PFSK-1 (cell line): ENCODE measurements around the gene MRGPRG.

ENCODE experiments used
- FOXP2 ChIP-seq: optimal IDR thresholded peaks from 2 replicates; pipeline ENCODE3; 2011; ENCODE audit warnings: borderline replicate concordance, control low read depth, inconsistent platforms; ENCODE audit not compliant: insufficient read depth; ENCODE audit errors: extremely low read length, extremely low read depth
- POLR2AphosphoS5 ChIP-seq: IDR thresholded peaks from 2 replicates; pipeline ENCODE4 v1.6.1; 2012; ENCODE audit warnings: low read depth, mild to moderate bottlenecking, control low read depth, low read length, moderate library complexity
- SIN3A ChIP-seq: IDR thresholded peaks from 2 replicates; pipeline ENCODE4 v1.6.1; 2012; ENCODE audit warnings: mild to moderate bottlenecking, low read length, moderate library complexity, borderline replicate concordance; ENCODE audit not compliant: insufficient read depth
- TAF1 ChIP-seq: IDR thresholded peaks from 2 replicates; pipeline ENCODE4 v1.6.1; 2012; ENCODE audit warnings: low read length, control low read depth, borderline replicate concordance; ENCODE audit not compliant: insufficient read depth
- TF ChIP-seq, protein P1 (sequence below), 2 experiments: IDR thresholded peaks; 2 replicates each; pipeline versions ENCODE4 v1.6.1 to v1.8.0; 2011 to 2012; ENCODE audit warnings: low read depth in 2 of 2, low read length in 2 of 2, control low read depth in 1 of 2, inconsistent platforms in 1 of 2, mild to moderate bottlenecking in 1 of 2, moderate library complexity in 1 of 2; ENCODE audit not compliant: insufficient read depth in 1 of 2

MRGPRG gene

DNA sequence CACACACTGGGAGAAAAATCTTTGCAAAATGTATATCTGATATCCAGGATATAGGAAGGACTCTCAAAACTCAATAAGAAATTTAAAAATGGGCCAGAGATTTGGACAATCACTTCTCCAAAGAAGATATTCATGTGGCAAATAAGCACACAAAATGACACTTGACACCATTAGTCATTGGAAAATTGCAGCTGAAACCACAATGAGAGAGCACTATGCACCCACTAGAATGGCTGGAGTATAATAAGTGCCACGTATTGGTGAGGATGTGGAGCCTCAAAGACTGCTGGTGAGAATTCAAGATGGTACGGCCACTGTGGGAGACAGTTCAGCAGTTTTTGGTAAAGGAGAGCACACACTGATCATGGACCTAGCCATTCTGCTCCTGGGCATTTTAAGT lies 40.7 kb downstream of the MRGPRG start:
- TF ChIP-seq TAF1 (no peak), POLR2AphosphoS5 (no peak), SIN3A (no peak), FOXP2 (no peak)
- TF ChIP-seq, protein P1, sequence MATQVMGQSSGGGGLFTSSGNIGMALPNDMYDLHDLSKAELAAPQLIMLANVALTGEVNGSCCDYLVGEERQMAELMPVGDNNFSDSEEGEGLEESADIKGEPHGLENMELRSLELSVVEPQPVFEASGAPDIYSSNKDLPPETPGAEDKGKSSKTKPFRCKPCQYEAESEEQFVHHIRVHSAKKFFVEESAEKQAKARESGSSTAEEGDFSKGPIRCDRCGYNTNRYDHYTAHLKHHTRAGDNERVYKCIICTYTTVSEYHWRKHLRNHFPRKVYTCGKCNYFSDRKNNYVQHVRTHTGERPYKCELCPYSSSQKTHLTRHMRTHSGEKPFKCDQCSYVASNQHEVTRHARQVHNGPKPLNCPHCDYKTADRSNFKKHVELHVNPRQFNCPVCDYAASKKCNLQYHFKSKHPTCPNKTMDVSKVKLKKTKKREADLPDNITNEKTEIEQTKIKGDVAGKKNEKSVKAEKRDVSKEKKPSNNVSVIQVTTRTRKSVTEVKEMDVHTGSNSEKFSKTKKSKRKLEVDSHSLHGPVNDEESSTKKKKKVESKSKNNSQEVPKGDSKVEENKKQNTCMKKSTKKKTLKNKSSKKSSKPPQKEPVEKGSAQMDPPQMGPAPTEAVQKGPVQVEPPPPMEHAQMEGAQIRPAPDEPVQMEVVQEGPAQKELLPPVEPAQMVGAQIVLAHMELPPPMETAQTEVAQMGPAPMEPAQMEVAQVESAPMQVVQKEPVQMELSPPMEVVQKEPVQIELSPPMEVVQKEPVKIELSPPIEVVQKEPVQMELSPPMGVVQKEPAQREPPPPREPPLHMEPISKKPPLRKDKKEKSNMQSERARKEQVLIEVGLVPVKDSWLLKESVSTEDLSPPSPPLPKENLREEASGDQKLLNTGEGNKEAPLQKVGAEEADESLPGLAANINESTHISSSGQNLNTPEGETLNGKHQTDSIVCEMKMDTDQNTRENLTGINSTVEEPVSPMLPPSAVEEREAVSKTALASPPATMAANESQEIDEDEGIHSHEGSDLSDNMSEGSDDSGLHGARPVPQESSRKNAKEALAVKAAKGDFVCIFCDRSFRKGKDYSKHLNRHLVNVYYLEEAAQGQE (IDR thresholded peaks at IDR 0.05; ENCODE audit: insufficient read depth in 1 of 2, low read depth in 2 of 2, low read length in 2 of 2) = no peak

DNA sequence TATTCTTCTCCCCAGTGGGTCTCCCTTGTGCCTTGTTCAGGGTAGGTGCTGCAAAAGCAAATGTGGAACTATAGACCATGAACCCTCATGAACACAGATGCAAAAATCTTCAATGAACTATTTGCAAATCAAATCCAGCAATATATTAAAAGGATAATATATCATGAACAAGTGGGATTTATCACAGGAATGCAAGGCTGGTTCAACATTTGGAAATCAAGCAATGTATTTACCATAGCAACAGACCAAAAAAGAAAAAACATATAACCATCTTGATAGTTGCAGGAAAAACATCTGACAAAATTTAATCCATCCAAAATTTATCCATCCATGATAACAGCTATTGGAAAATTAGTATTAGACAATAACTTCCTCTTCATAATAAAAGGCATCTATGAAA lies 42.1 kb downstream of the MRGPRG start:
- TF ChIP-seq, protein P1 (IDR thresholded peaks at IDR 0.05; ENCODE audit: insufficient read depth in 1 of 2, low read depth in 2 of 2, low read length in 2 of 2) = no peak
- TF ChIP-seq POLR2AphosphoS5 (no peak), SIN3A (no peak), FOXP2 (no peak), TAF1 (no peak)

DNA sequence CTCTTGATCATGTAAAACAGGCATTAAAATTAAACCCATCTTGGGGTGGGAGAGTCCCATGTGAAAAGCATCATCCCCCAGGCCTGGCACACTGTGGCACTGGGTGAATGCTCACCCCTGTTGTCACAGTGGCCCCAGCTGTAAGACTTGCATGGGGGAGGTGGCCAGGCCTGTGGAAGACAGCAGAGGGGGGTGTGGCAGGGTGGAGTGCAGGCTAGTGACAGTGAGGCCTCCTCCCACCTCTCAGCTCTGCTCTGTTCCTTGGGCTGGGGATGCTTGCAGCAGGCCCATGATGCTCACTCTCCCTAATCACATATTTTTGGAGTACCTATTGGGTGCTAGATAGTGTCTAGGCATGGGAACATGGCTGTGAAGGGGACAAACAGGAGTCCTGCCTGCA lies 43.4 kb downstream of the MRGPRG start:
- TF ChIP-seq SIN3A (no peak), POLR2AphosphoS5 (no peak), TAF1 (no peak), FOXP2 (no peak)
- TF ChIP-seq, protein P1 (IDR thresholded peaks at IDR 0.05; ENCODE audit: insufficient read depth in 1 of 2, low read depth in 2 of 2, low read length in 2 of 2) = no peak

DNA sequence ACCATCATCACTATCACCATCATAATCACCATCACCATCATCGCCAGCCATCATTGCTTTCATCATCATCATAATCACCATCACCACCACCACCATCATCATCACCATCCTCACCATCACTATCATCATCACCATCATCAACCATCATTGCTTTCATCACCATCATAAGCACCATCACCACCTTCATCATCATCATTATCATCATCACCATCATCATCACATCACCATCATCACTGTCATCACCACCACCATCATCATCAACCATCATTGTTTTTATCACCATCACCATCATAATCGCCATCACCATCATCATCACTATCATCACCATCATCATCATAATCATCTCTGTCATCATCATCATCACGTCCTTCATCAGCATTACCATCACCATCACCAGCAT lies 44.2 kb downstream of the MRGPRG start:
- TF ChIP-seq FOXP2 (no peak), SIN3A (no peak), TAF1 (no peak), POLR2AphosphoS5 (no peak)
- TF ChIP-seq, protein P1 (IDR thresholded peaks at IDR 0.05; ENCODE audit: insufficient read depth in 1 of 2, low read depth in 2 of 2, low read length in 2 of 2) = no peak

DNA sequence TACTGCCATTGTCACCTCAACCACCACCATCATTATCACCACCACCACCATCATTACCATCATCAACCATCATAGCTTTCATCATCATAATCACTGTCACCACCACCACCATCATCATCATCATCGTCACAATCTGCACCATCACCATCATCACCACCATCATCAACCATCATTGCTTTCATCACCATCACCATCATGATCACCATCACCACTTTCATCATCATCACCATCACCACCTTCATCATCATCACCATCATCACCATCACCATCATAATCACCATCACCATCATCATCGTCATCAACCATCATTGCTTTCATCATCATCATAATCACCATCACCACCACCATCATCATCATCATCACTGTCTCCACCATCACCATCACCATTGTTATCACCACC lies 44.8 kb downstream of the MRGPRG start:
- TF ChIP-seq SIN3A (no peak), POLR2AphosphoS5 (no peak), TAF1 (no peak)
- TF ChIP-seq, protein P1 (IDR thresholded peaks at IDR 0.05; ENCODE audit: insufficient read depth in 1 of 2, low read depth in 2 of 2, low read length in 2 of 2) = no peak
